SK-N-MC (cell line): ENCODE data around the gene PLXNA4.

ENCODE experiments used
- DNase-seq: peaks from one replicate; pipeline ENCODE4 v3.0.0-alpha.2; 2011; ENCODE audit warnings: low read depth, low spot score
- H3K27ac ChIP-seq: fragments of 200-600 bp; sonication (generic); 2 replicates; pipeline ENCODE4 v1.5.1; 2016; ENCODE audit warnings: mixed run types
- H3K36me3 ChIP-seq: fragments of 200-600 bp; sonication (generic); 2 replicates; pipeline ENCODE4 v1.6.1; 2017; ENCODE audit warnings: antibody characterized with exemption, low read length, mixed read lengths; ENCODE audit not compliant: insufficient read depth
- H3K4me3 ChIP-seq: fragments of 200-600 bp; sonication (generic); 2 replicates; pipeline ENCODE4 v1.5.1; 2016
- H3K9ac ChIP-seq: fragments of 200-600 bp; sonication (generic); 2 replicates; pipeline ENCODE4 v1.8.0; 2017; ENCODE audit warnings: mixed run types, mixed read lengths; ENCODE audit not compliant: insufficient read length
- H3K9me3 ChIP-seq: fragments of 200-600 bp; sonication (generic); 2 replicates; pipeline ENCODE4 v1.6.1; 2017; ENCODE audit warnings: low read depth, mild to moderate bottlenecking, antibody characterized with exemption, low read length, moderate library complexity, mixed read lengths
- EZH2 ChIP-seq: fragments of 200-600 bp; sonication (generic); IDR thresholded peaks from one replicate; pipeline ENCODE4 v1.6.1; 2017; ENCODE audit warnings: antibody characterized with exemption
- FOXP2 ChIP-seq: optimal IDR thresholded peaks from 2 replicates; pipeline ENCODE3; 2011; ENCODE audit warnings: mild to moderate bottlenecking, moderate library complexity; ENCODE audit not compliant: insufficient read depth; ENCODE audit errors: extremely low read length, control extremely low read depth
- POLR2AphosphoS5 ChIP-seq: IDR thresholded peaks from 2 replicates; pipeline ENCODE4 v1.6.1; 2012; ENCODE audit warnings: mild to moderate bottlenecking, low read depth, low read length, borderline replicate concordance

The PLXNA4 gene

DNA sequence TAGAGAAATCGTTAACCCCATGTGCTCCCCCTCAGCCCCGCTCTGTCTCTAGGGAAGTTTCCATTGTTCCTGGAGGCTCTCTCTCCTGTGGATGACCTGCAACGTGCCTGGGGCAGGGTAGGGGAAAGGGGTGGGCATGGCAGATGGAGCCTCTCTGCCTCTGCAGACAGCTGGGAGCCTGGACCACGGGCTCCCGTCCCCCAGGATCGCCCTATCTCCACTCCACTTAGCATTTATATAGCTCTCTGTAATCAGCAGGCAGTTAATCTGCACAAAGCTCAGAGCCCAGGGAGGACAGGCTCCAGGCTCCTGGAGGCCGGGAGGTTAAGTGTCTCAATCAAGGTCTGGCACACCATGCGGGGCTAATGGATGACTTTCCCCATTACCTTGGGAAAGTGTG, 369.7 kb downstream of the PLXNA4 start:
- H3K9ac ChIP-seq = no peak overlapping the region
- no peaks in the 10 kb centered on the region for H3K36me3 ChIP-seq
- H3K9me3 ChIP-seq = no peaks in the 10 kb centered on the region
- TF ChIP-seq POLR2AphosphoS5 = no peak
- TF ChIP-seq FOXP2 = no peak
- TF ChIP-seq EZH2 = no peak
- H3K27ac ChIP-seq = no peak overlapping the region
- H3K4me3 ChIP-seq = no peak overlapping the region
- DNase-seq = no peak

DNA sequence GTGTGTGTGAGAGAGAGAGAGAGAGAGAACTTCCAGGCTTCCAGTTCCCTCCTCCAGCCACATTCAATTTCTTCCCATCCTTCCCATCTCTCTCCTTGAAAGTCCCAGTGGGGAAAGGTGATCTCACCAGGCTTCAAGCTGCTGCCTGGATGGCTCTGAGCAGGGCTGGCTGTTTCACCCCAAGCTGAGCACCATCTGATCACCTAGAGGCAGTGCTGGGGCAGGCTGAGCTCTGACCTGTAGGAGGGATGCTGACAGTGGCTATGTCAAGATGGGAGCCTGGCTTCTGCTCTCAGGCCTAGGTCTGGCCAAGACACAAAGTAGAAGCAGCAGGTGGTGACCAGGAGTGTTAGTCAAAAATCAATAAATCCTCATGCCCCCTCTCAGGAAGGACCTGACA, 370.8 kb downstream of the PLXNA4 start:
- Histone ChIP-seq H3K9me3 (no peaks in the 10 kb centered on the region), H3K4me3 (no peak overlapping the region), H3K9ac (no peak overlapping the region), H3K36me3 (no peaks in the 10 kb centered on the region), H3K27ac (no peak overlapping the region)
- DNase-seq = no peak
- TF ChIP-seq EZH2 = no peak
- no peak for TF ChIP-seq POLR2AphosphoS5
- TF ChIP-seq FOXP2 = no peak

DNA sequence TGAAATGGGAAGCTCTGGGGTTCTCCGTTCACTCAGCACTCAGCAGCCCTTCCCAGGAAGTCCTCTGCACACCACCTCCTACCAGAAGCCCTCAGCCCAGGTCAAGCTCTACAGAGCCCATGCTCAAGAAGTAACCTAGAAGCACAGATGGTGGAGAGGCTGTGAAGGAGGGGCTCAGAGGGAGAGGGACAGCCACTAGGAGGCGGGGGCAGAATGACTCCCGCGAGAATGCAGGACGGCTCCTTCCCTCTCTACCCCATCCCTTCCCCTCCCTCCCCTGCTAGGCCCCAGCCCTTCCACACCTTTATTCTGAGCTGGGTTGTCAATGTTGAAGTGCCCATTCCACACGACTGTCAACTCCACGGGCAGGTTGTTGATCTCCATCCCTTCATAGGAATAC, 373.2 kb downstream of the PLXNA4 start:
- Histone ChIP-seq H3K9me3 (no peaks in the 10 kb centered on the region), H3K36me3 (no peaks in the 10 kb centered on the region), H3K9ac (no peak overlapping the region), H3K27ac (no peak overlapping the region), H3K4me3 (no peak overlapping the region)
- no peak for DNase-seq
- TF ChIP-seq EZH2 = no peak
- no peak for TF ChIP-seq FOXP2

DNA sequence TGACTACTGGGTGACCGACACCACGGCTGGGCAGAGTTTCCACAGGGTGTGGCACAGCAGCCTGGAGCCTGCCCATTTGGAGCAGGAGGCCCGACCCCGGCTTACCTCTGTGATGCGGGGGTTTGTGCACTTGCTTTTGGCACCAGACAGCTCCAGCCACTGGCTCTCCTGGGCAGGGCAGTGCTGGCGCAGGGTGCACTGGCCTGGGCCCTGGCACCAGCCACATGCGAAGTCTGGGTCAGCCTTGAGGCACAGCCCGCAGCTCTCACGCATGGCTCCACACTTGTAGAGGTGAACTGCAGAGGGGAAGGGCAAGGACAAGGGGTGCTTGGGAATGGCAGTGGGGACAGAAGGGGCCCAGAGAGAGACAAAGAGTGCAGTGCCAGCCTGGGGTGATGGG, 373.7 kb downstream of the PLXNA4 start:
- no peaks in the 10 kb centered on the region for H3K36me3 ChIP-seq
- no peak overlapping the region for H3K9ac ChIP-seq
- DNase-seq = no peak
- TF ChIP-seq POLR2AphosphoS5 (no peak), FOXP2 (no peak), EZH2 (no peak)
- no peak overlapping the region for H3K27ac ChIP-seq
- H3K9me3 ChIP-seq = no peaks in the 10 kb centered on the region
- no peak overlapping the region for H3K4me3 ChIP-seq

DNA sequence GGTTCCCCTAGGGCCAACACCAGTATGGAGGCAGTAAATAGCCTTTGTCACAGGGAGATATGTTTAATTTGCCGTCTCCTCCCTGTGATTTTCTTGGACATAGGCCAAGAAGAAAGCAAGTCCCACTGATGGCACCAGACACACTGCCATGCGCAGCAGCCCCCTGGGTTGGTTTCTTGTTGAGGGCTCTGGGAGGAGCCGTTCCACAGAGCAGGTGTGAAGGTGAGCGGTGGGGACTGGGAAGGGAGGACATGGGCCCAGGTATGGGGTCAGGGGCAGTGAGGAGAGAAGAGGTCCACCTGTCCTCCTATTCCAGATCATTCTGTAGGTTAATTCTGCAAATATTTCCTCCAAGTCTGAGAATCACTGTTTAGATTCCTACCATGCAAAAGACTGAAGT, 376.1 kb downstream of the PLXNA4 start:
- no peak for TF ChIP-seq POLR2AphosphoS5
- no peak for TF ChIP-seq EZH2
- TF ChIP-seq FOXP2 = no peak
- no peak overlapping the region for H3K4me3 ChIP-seq
- DNase-seq = no peak

DNA sequence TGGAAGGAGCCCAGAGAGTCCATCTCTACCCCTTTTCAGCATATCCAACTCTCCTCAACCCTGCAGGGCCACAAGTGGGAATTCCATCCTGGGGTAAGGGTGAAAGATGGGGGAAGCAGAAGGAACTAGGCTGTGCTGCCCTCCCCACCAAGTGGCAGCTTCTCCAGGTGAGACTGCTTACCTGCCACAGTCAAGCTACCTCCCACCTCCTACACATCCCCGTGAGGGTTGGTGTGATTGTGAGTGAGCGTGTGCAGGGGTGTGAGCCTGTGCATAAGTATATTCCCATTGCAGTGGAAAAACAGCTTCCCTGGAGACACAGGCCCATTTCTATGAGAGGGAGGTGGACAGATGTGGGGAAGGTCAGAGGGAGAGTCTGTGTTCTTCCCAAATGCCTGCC, 376.6 kb downstream of the PLXNA4 start:
- no peak overlapping the region for H3K9ac ChIP-seq
- no peak for DNase-seq
- no peaks in the 10 kb centered on the region for H3K36me3 ChIP-seq
- no peak overlapping the region for H3K4me3 ChIP-seq
- TF ChIP-seq POLR2AphosphoS5 (no peak), FOXP2 (no peak), EZH2 (no peak)
- H3K27ac ChIP-seq = no peak overlapping the region
- H3K9me3 ChIP-seq = no peaks in the 10 kb centered on the region

More for the DNA sequence above, 376.1 kb downstream of the PLXNA4 start:
- Histone ChIP-seq H3K27ac (no peak overlapping the region), H3K9ac (no peak overlapping the region), H3K9me3 (no peaks in the 10 kb centered on the region), H3K36me3 (no peaks in the 10 kb centered on the region)

DNA sequence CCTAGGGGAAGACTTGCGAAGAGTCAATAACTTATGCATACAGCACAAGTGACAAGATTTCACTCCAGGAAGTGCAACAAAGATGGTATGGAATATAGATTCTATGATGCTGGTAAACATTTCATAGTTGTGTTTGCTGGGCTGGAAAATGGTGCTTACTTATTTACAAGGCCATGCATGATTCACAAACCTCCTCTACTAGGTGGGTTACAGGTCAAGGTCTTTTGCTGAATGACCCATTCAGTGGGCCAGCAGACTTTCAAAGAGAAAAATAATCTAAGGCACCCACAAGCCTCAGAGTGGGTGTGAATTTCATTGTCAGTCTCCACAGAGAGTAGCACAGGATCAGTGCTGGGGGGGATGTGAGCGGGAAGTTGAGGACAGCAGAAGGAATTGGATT, 378.5 kb downstream of the PLXNA4 start:
- Histone ChIP-seq H3K9me3 (no peaks in the 10 kb centered on the region), H3K9ac (no peak overlapping the region), H3K36me3 (no peaks in the 10 kb centered on the region), H3K27ac (no peak overlapping the region), H3K4me3 (no peak overlapping the region)
- no peak for DNase-seq
- no peak for TF ChIP-seq EZH2
- TF ChIP-seq POLR2AphosphoS5 = no peak
- TF ChIP-seq FOXP2 = no peak

DNA sequence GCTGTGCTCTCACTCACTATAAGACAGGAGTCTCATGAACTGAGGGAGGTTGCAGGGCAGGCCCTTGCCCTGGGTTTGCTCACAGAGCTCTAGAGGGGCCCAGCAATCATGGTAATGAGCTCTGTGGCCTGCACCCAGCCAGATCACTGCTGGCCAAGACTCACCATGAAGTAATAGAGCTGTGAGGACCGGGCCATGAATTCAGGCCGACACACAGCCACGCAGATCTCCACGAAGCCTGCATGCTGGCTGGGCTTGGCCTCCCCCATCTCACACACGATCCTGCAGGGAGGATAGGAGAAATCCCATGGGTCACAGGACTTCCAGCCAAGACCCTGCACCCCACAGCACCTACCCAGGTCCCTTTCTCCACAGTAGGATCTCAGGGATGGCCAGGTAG, 382.4 kb downstream of the PLXNA4 start:
- Histone ChIP-seq H3K4me3 (no peak overlapping the region), H3K9me3 (no peaks in the 10 kb centered on the region), H3K36me3 (no peaks in the 10 kb centered on the region), H3K9ac (no peak overlapping the region), H3K27ac (no peak overlapping the region)
- no peak for DNase-seq
- TF ChIP-seq EZH2 (no peak), POLR2AphosphoS5 (no peak), FOXP2 (no peak)

DNA sequence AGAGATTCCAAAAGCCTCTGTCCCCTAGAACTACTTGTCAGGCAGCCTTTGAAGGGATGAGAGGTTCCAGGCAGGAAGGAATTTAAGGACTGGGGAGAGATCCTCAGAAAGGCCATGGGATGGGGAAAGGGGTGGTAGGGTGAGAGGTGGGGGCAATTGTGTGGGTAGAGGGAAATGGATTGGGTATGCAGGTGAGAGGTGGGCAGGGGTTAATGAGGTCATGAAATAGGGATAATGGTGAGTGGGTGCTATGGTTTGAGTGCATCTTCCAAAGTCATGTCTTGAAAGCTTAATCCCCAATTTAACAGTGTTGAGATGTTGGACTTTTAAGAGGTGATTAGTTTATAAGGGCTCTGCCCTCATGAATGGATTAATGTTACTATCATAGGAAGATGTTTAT, 383.5 kb downstream of the PLXNA4 start:
- Histone ChIP-seq H3K9ac (no peak overlapping the region), H3K4me3 (no peak overlapping the region), H3K36me3 (no peaks in the 10 kb centered on the region), H3K9me3 (no peaks in the 10 kb centered on the region), H3K27ac (no peak overlapping the region)
- TF ChIP-seq FOXP2 = no peak
- TF ChIP-seq POLR2AphosphoS5 = no peak
- TF ChIP-seq EZH2 = no peak
- no peak for DNase-seq
